HG02798 (cell line): Measurements from ENCODE around the gene SH2D4B.
"Not testable (repeated sequence)": the region's sequence is repeated elsewhere in the genome, so short reads cannot be mapped to it uniquely, and the experiment has no call there.

Experiments
- ATAC-seq: cut with Tn5 transposase; IDR thresholded peaks from one replicate; pipeline ENCODE4 v1.9.1; 2021; ENCODE audit warnings: mild to moderate bottlenecking; ENCODE audit not compliant: unreplicated experiment, poor library complexity

SH2D4B gene

GRCh38 chr10:80540981-80541750 is 3.5 kb downstream of the SH2D4B start:
- ATAC-seq = peak; percentile 60

GRCh38 chr10:80542053-80542452 is 4.4 kb downstream of the SH2D4B start:
- no peak for ATAC-seq

GRCh38 chr10:80542652-80543318 is 5.1 kb downstream of the SH2D4B start:
- no peak for ATAC-seq

GRCh38 chr10:80543319-80543672 is 5.6 kb downstream of the SH2D4B start:
- not testable (repeated sequence) for ATAC-seq

GRCh38 chr10:80544316-80544953 is 6.7 kb downstream of the SH2D4B start:
- ATAC-seq = no peak

- ATAC-seq = no peak
Observed at GRCh38 chr10:80545258-80545881, 7.7 kb downstream of the SH2D4B start.

GRCh38 chr10:80552151-80552646 is 14.5 kb downstream of the SH2D4B start:
- ATAC-seq = no peak

GRCh38 chr10:80553436-80553835 is 15.7 kb downstream of the SH2D4B start:
- ATAC-seq = no peak

GRCh38 chr10:80554050-80554449 is 16.3 kb downstream of the SH2D4B start:
- no peak for ATAC-seq

GRCh38 chr10:80555415-80555814 is 17.7 kb downstream of the SH2D4B start:
- ATAC-seq = no peak

GRCh38 chr10:80561950-80562349 is 24.2 kb downstream of the SH2D4B start:
- ATAC-seq = no peak

GRCh38 chr10:80567292-80567691 is 29.6 kb downstream of the SH2D4B start:
- no peak for ATAC-seq

- ATAC-seq = no peak
Observed at GRCh38 chr10:80569131-80569895, 31.6 kb downstream of the SH2D4B start.

GRCh38 chr10:80571352-80571751 is 33.6 kb downstream of the SH2D4B start:
- no peak for ATAC-seq

GRCh38 chr10:80579181-80579763 is 41.6 kb downstream of the SH2D4B start:
- no peak for ATAC-seq

GRCh38 chr10:80579849-80580637 is 42.3 kb downstream of the SH2D4B start:
- no peak for ATAC-seq

- ATAC-seq = no peak
Observed at GRCh38 chr10:80580638-80581468, 43.2 kb downstream of the SH2D4B start.

- no peak for ATAC-seq
Observed at GRCh38 chr10:80581469-80581835, 43.8 kb downstream of the SH2D4B start.
